HG02885 (cell line): ENCODE data around the gene ADAMTSL2.

Experiments used
- ATAC-seq: cut with Tn5 transposase; IDR thresholded peaks from one replicate; pipeline ENCODE4 v1.9.1; 2021; ENCODE audit warnings: mild to moderate bottlenecking; ENCODE audit not compliant: unreplicated experiment, poor library complexity

Gene ADAMTSL2

DNA sequence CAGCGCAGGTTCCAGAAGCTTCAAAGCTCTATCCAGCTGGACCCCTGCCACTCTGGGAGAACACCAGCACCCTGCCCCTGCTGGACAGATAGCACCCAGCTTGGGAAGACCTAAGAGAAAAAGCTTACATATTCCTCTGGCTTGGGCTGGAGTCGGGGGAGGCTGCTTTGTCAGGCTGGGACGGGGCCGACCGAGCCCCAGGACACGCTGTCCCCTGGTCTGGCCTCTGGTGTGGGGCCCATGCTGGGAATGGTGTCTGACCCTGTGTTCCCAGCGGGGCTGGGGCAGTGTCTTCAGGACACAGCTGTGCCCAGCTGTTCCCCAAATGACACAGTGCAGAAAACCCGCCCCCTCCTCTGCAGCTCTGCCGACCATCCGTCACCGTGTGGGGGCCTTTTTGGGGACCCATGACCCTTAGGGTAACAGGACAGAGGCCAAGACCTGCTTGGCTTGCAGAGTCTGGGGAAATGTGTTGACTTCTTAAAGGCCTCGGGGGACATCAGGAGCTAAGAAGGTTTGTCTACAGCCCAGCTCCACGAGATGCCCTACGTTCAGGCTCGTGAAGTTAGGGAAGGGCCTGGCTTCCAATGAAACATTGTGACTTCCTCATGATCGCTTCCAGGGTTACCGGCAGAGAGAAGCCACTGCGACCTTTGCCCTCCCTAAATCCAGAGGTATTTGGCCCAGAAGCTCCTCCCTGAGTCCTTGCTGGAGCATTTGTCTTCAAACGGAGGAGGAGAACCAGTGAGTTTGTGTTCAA, 35.2 kb upstream of the ADAMTSL2 start:
- no peak for ATAC-seq

DNA sequence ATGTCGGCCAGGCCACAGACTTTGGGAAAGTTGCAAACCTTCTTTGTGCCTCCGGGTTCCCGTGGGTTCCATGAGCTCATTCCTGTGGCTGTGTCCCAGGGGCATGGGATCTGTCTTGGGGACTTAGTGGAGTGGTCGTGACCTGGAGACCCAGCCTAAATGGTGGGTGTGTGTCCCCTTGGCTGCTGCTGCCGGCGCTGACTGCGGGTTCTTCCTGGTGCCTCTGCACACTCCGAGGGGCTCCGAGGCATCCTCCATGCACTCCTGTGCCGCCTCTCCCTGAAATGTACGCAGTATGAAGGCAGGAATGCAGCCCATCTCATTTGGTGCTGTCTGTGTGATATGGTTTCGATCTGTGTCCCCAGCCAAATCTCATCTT, 34.6 kb upstream of the ADAMTSL2 start:
- no peak for ATAC-seq

DNA sequence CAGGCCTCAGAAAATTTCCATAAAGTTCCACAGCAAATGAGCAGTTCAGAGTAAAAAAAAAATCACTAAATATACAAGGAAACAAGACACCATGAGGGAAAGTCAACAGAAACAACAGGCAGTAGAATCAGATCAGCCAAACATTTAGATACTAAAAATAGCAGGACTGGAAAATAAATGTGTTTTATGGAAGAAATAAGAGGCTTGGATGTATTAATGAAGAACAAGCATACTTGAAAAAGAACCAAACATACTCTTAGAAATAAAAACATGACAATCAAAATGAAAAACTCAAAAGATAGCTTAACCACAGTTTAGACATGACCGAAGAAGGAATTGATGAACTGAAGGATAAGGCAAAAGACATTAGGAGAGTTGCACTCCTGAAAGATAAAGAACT, 32.4 kb upstream of the ADAMTSL2 start:
- ATAC-seq: no peak

DNA sequence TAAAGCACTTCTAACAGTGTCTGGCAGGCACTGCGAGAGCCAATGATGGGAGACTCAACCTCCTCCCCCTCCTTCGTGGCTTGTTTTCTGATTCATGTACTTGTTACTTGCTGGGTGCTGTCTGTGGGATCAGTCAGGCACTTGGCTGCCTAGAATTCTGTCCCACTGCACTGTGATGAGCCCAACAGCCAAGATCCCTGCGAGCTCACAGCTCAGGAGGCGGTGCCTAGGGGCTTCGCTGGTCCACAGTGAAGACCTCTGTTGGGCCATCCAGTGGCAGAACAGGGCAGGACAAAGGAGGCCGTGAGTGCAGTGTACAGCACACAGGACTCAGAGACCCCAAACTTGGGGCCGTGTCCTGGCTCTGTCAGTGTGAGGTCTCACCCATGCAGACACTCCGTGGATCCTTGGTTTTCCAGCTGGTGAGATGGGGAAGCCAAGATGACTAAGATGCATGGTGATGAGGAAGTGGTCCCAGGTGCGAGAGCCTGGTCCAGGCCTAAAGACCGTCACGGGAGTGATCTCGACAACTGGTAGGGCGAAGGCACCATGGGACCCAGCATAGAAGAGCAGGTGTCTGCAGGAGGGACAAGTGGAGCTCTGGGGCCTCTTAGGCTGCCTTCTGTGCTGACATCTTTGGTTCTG, 29.2 kb upstream of the ADAMTSL2 start:
- ATAC-seq: no peak

DNA sequence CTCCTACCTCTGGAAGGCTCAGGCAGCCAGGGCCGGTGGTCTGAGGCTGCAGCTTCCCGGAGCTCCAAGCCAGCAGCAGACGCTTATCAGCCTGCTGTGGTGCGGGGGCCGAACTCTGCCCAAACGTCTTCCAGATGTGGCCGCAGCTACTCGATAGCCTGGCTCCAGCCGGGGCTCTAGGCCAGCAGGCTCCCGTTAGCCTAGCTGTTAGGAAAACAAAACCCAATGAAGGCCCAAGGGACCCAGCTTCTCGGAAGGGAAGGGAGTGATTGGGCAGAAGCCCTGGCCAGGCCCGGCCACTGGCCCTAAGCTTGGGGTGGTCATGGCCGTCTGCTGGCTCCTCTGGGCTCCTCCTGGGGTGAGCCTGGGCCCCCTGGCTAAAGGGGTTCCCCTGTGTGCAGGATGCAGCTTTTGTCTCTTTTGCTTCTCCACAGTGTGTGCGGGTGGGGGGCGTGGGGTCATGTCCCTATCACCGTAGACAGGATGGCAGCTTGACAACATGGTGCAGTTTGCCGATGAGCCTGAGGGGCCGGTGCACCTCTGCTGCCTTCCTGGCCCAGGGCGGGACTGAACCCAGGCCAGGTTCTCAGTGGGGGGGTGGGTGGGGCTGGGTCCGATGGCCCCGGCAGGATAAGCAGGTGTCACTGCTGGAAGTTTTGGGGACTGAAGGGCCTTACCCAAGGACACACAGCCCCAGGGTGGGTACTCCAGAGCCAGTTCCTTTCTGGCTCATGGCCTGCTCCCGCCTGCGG, 28.4 kb upstream of the ADAMTSL2 start:
- ATAC-seq: no peak

DNA sequence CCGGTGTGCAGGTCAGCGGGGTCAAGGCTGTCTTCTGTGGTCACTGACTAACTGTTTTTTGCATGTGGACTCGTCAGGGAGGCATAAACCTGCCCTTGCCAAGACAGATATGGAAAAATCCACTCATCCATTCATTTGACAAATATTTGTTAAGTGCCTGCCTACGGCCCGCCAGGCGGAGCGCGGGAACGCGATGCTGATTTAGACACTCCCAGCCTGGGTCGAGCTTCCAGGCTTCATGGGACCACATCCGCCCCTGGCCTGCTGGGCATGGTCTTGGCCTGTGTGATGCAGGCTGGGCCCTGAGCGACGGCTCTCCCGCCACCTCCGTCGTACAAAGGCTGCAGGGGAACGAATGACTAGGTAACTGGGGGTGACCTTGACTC, 27.9 kb upstream of the ADAMTSL2 start:
- ATAC-seq: no peak

DNA sequence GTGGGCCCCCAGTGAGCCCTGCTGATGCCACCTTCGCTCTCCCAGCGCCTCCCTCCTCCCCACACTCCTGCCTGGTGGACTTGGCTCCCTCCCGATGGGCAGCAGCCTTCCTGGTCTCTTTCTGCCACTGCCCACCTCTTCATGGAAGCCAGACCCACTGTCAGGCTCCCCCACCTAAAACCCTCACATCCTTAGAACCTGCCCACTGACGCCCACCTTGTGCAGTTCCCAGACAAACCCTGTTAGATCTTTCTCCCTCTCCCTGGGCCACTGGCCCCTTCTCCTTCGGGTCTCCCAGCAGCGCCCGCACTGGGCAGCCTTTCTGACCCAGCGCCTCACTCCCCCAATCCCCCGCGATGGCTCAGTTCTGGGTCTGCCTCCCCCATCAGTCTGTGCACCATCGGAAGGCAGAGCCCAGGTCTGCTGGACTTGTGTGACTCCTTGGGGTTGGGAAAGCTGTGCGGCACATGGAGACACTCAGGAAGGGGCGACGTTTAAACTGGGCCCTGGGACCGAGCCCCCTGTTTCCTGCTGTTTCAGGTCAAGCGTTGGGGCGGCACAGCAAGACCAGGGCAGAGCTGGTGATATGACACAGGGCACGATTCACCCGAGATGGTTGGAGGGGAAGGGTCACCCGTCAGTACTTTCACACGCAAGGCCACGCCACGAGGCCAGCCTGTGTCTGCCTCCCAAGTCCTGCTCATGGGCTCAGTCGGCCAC, 27.1 kb upstream of the ADAMTSL2 start:
- ATAC-seq: no peak

DNA sequence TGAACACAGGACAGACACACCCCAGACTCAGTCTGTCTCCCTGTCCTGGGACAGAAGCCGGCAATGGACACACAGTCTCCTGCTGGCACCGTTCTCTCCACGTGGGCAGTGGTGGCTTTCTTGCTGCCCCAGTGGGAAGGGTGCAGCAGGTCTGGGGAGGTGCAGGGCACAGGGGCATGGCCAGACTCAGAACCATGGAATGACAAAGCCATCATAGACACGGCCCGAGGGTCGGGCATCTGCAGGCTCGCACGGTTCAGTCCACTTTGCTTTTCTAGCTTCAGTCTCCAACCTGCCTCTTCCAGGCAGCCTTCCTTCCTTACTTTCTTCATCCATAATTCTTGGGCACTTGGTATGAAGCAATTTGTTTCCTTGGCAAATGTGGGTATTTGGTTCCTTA, 26.5 kb upstream of the ADAMTSL2 start:
- no peak for ATAC-seq

DNA sequence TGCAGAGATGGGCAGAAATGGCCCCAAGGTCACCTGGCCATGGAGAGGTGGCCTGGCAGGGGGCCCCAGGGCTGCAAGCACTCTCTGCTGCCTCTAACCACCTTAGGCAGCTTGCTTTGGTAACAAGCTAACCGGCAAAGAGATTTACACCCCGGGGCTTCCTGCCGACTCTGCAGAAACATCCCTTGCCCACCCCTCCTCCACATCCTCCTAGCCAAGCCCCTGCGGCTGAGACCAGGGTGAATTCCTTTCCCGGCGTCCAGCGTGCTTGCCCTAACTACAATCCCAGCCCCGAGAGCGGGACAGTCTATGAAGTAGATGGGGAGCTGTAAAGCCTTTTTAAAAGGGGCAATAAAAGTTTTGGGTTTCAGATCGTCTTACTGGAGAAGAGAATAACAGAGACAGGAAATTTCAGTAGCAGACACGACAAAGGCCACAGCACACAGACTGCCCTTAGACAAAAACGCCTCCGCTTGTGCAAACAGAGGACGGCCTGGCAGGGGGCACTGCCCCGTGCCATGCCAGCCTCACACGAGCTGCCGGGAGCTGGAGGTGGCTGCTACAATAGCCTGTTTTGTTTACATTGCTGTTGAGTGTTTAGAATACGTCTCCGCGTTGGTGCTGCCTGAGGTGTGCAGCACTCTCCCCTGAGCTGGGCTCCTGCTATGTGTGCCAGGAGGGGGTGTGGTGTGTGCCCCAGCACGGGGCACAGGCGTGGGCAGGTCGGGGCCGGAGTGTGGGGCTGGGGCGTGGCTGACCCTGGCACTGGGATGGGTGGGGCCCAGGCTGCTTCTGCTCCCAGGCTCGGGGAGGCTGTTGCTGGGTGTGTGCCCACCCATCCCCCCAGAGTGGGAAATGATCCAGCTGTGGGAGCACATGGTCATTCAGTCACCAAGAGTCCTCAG, 25.1 kb upstream of the ADAMTSL2 start:
- no peak for ATAC-seq

DNA sequence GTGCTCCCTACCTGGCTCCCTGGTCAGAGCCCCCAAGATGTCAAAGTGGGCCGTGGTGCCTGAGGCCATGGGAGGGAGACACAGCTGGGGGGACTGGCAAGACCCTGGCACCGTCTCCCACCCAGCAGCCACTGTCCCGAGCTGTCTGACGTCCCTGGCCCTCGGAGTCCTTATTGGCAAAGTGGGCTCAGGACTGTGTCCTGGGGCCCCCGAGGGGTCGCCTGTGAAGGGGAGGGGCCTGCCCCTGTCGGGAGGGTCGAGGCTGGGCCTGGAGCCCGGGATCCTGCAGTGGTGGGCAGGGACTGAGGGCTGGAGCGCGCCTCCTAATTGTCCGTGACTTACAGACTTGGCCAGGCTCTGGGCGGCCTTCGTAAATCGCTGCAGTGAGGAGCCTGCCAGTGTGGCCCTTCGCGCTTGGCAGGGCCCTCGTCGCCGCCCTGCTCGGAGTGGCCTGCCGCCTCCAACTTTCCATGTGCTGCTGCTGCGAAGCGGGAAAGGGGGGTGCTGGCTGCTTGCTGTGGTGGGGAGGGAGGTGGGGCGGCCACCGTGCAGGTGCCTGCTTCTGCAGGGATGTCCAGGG, 23.5 kb upstream of the ADAMTSL2 start:
- ATAC-seq: no peak

DNA sequence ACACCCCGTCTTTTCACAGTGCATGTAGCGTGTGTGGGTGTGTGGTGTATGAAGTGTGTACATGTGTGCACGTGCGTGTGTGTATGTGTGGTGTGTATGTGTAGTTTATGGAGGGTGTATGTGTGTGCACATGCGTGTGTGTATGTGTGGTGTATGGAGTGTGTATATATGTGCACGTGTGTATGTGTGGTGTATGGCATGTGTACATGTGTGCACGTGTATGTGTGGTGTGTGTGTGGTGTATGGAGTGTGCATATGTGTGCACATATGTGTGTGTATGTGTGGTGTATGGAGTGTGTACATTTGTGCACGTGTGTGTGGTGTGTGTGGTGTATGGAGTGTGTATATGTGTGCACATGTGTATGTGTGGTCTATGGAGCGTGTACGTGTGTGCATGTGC, 22.9 kb upstream of the ADAMTSL2 start:
- no peak for ATAC-seq

DNA sequence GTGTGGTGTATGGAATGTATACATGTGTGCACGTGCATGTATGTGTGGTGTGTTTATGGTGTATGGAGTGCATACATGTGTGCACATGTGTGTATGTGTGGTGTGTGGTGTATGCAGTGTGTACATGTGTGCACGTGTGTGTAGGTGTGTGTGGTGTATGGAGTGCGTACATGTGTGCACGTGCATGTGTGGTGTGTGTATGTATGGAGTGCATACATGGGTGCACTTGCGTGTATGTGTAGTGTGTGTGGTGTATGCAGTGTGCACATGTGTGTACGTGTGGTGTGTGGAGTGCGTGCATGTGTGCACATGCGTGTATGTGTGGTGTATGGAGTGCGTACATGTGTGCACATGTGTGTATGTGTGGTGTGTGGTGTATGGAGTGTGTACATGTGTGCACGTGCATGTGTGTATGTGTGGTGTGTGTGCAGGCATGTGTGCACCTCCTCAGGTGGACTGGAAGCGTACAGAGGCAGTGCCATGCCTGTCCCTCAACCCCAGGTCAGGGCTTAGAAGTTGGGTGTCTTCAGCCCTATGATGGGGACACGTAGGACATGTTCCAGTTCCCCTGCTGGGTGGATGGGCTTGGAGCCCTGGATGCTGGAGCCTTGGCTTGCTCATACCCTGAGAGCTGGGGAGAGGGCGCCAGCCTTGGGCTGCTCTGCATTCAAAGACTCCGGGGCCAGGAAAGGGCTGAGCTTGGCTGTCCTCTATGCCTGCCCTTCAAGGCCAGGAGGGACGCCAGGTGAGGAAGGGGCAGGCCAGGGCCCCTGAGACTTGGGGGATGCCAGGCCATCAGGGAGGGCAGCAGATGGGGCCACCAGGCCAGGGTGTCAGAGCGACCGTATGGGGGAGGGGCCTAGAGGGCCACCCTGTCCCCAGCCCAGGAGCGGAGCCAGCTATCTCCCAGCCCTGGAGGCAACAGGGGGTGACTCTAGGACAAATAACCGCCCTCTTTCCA, 22.0 kb upstream of the ADAMTSL2 start:
- ATAC-seq: no peak

DNA sequence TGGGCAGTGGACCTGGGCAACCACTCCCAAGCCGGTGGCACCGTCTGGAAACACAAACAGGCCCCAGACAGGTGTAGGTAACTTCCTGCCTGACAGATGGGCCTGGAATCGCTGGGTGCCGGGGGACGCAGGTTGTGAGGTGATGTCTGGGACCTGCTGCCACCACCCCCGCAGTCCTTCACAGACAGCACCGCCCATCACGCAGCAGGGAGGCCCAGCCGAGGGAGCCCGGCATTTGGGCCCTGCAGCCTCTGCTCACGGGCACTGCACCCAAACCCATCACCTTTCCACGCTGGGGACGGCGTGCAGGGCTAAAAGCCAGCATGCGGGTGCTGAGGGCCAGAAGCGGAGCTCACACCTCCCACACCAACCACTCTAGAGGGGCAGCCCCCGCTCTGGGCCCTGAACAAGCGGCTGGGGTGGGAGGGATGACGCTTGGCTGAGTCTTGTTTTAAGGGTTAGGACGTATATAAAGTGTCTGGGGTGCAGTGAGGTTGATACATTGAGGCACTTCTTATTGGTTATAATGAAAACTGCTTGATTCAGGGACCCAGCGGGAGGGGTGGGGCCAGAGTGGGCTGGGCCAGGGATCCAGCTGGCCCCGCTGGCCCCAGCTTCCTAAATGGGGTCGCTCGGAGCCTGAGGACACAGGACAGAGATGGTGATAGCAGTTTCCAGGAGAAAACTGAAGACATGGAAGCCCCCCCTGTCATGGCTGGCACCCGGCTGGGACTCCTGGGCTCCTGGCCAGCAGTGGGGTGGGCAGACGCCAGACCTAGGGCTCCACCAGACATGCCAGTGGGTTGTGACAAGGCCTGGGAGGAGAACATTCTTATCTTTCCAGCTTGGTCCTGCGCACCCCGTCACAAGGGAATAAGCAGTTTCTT, 21.0 kb upstream of the ADAMTSL2 start:
- ATAC-seq: no peak

DNA sequence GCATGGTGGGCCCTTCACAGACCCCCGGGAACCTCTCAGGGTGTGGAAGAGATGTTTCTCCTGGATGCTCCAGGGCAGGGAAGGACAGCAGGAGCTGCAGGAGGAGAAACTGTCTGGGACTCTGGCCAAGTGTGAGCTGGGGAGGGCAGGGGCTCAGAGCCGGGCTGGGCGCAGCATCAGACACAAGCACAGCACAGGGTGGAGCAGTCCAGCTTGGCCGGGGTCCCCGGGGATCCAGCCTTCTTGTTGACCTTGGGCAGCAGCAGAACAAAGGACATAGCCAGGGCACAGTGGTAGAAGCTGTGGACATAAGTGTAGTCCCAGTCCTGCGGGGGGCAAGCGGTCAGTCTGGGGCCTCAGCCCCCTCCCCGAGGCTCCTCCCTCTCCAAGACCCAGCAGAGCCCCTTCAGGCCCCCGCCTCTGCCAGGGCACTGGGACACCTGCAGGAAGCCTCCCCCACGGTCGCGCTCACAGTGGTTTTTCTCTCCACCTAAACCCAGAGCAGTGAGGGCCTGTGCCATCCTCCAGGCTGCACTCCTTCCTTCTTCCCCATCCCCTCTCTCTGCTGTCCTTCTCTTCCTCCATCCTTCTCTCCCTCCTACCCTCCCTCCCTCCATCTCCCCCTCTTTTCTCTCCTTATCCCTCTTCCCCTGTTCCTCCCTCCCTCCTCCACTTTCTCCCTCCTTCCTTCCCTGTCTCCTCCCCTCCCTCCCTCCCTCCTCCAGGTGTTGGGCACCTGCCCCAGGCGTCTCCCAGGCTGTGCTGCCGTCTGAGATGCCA, 19.9 kb upstream of the ADAMTSL2 start:
- no peak for ATAC-seq

DNA sequence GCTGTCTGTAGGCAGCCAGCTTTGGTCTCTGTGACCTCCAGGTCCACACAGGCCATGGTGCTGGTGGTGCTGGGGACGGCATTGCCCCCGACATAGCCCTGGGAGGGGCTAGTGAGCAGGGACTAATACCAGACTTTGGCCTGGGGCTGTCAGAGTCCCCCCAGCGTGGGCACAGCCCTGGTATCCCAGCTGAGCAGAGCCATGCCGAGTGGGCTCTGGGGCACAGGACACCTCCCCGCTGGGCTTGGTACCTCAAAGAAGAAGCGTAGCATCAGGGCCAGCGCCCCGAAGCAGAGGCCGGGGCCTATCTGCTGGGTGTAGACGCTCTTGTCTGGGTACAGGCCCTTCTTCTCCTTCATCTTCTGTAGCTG, 19.3 kb upstream of the ADAMTSL2 start:
- no peak for ATAC-seq

DNA sequence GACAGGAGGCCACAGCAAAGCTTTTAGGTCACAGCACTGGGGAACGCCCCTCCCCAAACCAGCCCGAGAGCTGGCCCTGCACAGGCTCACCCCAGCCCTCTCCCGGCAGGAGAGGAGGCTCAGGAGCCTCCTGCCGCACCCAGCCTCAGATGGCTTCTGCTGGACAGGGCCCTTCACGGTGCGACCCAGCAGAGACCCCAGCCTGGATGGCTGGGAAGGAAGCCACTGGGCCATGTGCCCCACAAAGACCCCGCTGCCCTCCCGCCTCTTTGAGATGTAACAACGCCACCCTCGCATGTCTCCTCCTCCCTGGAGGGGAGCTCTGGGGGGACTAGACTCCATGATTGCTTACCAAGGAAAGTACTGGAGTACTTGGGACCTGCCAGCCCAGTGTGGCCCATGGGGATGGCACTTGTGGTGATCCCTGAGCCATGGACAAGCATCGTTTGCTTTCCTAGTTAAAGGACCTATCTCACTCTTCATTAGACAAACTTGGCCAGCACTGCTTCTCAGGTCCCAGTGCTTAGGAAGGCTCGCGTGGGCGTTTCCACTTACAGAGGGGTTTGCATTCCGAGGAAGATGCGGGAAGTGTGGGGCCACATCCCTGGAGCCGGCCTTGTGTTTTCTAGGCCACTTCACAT, 18.8 kb upstream of the ADAMTSL2 start:
- no peak for ATAC-seq
